ENCODE results near the gene ARRB1.

GRCh38 chr11:75273411-75274391, 77.8 kb downstream of the ARRB1 start:
- TF ChIP-seq CTCF (IDR thresholded peaks at IDR 0.05) (no peak), EZH2phosphoT487 (IDR thresholded peaks at IDR 0.05) (no peak)

Data from neural progenitor cell (in vitro differentiated cells).